Kidney (tissue), 14 donors: Measurements from ENCODE around the gene RAB3D. TPM values are rescaled to one million over a fixed set of nuclear protein-coding genes. Genes with fewer than 3 reads are reported as not detected.
A peak's percentile ranks its signal among the peaks of the same experiment; 100 is the strongest.

Source experiments
- DNase-seq, 5 donors: peaks; one replicate each; pipeline ENCODE4 v3.0.0-alpha.2; 2013 to 2020
- FAIRE-seq: peaks from 2 replicates; lab custom pipeline; 2012; peaks lifted over from hg19 to GRCh38; lab: Jason Lieb, UNC
- H3K27ac ChIP-seq, 2 donors: one replicate each; pipeline ENCODE4 v1.7.0; 2013; ENCODE audit warnings: low read depth in 2 of 2, low read length in 2 of 2, inconsistent platforms in 1 of 2
- H3K27me3 ChIP-seq: one replicate; pipeline ENCODE4 v1.7.1; 2013; ENCODE audit warnings: low read length, inconsistent platforms; ENCODE audit not compliant: control insufficient read depth, insufficient read depth
- H3K36me3 ChIP-seq, 3 donors: one replicate each; pipeline versions ENCODE4 v1.7.0 to v1.7.1; 2013; ENCODE audit warnings: low read length in 3 of 3, control low read depth in 1 of 3, inconsistent platforms in 1 of 3; ENCODE audit not compliant: insufficient read depth in 3 of 3, control insufficient read depth in 2 of 3
- H3K4me1 ChIP-seq, 3 donors: one replicate each; pipeline versions ENCODE4 v1.7.0 to v1.7.1; 2013; ENCODE audit warnings: low read length in 3 of 3, inconsistent platforms in 1 of 3, low read depth in 1 of 3; ENCODE audit not compliant: control insufficient read depth in 2 of 3, insufficient read depth in 2 of 3
- H3K4me3 ChIP-seq, 3 donors: one replicate each; pipeline versions ENCODE4 v1.7.0 to v1.8.1; 2013; ENCODE audit warnings: low read length in 3 of 3, control low read depth in 1 of 3, inconsistent platforms in 1 of 3
- H3K9ac ChIP-seq, 3 donors: one replicate each; pipeline versions ENCODE4 v1.7.0 to v1.7.1; 2013; ENCODE audit warnings: low read length in 3 of 3, control low read depth in 1 of 3, inconsistent platforms in 1 of 3
- H3K9me3 ChIP-seq, 3 donors: one replicate each; pipeline versions ENCODE4 v1.7.0 to v1.7.1; 2013; ENCODE audit warnings: low read length in 3 of 3, control low read depth in 1 of 3, inconsistent platforms in 1 of 3; ENCODE audit not compliant: control insufficient read depth in 2 of 3, insufficient read depth in 1 of 3
- intact Hi-C: fragments of 100-400 bp; cut with DNase I; formaldehyde crosslinking; loops from one replicate; pipeline ENCODE4 v1.11.1; 2022
- polyA plus RNA-seq: library from polyadenylated mRNA; stranded (reverse); fragments of 350-450 nt; fragmentation: Illumina TruSeq; extraction: RNeasy Lipid Tissue Mini Kit (QIAGEN cat#74804); gene quantifications from one replicate; pipeline ENCODE4 v1.2.3, GENCODE V29; 2014; ENCODE audit warnings: low read depth, low replicate concordance; ENCODE audit not compliant: insufficient read depth
- total RNA-seq: library from RNA; stranded (reverse); fragmentation: NEBNext Ultra II Directional; extraction: Animal tissue kit (Norgen Biotek cat#: 25700); gene quantifications from one replicate; pipeline ENCODE4 v1.2.1, GENCODE V29; 2021
- TF ChIP-seq, protein P1 (sequence below): IDR thresholded peaks from 3 replicates; pipeline ENCODE4 v1.5.1; 2012; ENCODE audit warnings: mild to moderate bottlenecking, moderate library complexity, borderline replicate concordance; ENCODE audit not compliant: insufficient read depth; ENCODE audit errors: extremely low read depth
- donor health status: control.
- donor health status: control.
- donor health status: control.
- donor health status: control.
- donor health status: control.
- donor health status: DM: yes; HTN: yes; CAD: no.
- donor health status: Normal renal cell carcinoma (clear cell type).

The RAB3D gene
- total and polyA plus RNA-seq, 2 donors from 2014 or later, result 8.3 to 80.4 TPM

DNA sequence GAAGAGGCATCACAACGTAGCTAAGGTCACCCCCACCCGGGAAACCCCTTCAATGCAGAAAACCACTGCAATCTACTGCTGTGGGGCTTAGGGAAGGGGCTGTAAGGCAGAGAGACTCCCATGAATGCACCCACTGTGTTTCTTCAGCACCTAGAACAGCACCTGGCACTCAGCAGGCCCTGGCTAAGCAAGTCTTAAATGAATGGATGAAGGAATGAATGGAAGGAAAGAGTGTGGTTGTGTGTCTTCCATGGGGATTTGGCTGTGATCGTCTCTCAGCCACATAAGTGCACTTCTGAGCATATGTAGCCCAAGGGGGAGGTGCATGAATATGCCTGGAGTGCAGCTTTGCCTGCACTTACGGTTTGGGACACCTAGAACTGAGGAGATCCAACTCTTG is 9.7 kb upstream of the RAB3D start:
- peaks cover 0 to 6% (median 0%) of the 10 kb centered on the region in 3 donors for H3K9me3 ChIP-seq
- DNase-seq, result no peak
- no peak overlapping the region for H3K4me3 ChIP-seq
- H3K27ac ChIP-seq, result no peak overlapping the region
- TF ChIP-seq, protein P1, sequence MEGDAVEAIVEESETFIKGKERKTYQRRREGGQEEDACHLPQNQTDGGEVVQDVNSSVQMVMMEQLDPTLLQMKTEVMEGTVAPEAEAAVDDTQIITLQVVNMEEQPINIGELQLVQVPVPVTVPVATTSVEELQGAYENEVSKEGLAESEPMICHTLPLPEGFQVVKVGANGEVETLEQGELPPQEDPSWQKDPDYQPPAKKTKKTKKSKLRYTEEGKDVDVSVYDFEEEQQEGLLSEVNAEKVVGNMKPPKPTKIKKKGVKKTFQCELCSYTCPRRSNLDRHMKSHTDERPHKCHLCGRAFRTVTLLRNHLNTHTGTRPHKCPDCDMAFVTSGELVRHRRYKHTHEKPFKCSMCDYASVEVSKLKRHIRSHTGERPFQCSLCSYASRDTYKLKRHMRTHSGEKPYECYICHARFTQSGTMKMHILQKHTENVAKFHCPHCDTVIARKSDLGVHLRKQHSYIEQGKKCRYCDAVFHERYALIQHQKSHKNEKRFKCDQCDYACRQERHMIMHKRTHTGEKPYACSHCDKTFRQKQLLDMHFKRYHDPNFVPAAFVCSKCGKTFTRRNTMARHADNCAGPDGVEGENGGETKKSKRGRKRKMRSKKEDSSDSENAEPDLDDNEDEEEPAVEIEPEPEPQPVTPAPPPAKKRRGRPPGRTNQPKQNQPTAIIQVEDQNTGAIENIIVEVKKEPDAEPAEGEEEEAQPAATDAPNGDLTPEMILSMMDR, result no peak
- no peak overlapping the region for H3K9ac ChIP-seq
- peaks cover 0 to 11% (median 0%) of the 10 kb centered on the region in 3 donors for H3K4me1 ChIP-seq
- FAIRE-seq, result no peak
- intact Hi-C loops, result no loop called here
- H3K27me3 ChIP-seq, result no peaks in the 10 kb centered on the region
- no peaks in the 10 kb centered on the region for H3K36me3 ChIP-seq

GRCh38 chr19:11347546-11348039 is 8.1 kb upstream of the RAB3D start:
- TF ChIP-seq, protein P1, result no peak
- peaks cover 0 to 11% (median 0%) of the 10 kb centered on the region in 3 donors for H3K4me1 ChIP-seq
- intact Hi-C loops, result no loop called here
- H3K9ac ChIP-seq, result no peak overlapping the region
- FAIRE-seq, result no peak
- no peaks in the 10 kb centered on the region for H3K27me3 ChIP-seq
- no peak overlapping the region for H3K4me3 ChIP-seq
- H3K36me3 ChIP-seq, result no peaks in the 10 kb centered on the region
- H3K27ac ChIP-seq, result no peak overlapping the region
- no peak for DNase-seq
- H3K9me3 ChIP-seq, result peaks cover 0 to 6% (median 0%) of the 10 kb centered on the region in 3 donors

GRCh38 chr19:11346104-11346940 is 6.9 kb upstream of the RAB3D start, which contains the start of the genes CCDC159 and TMEM205:
Gene CCDC159 (plus strand): TSS chr19:11346519. CDS start chr19:11346607, 88 bp downstream.
Gene TMEM205 (minus strand): TSS chr19:11346268. CDS start chr19:11345619, 649 bp downstream.
- Histone ChIP-seq H3K27me3 (no peaks in the 10 kb centered on the region), H3K27ac (peak within 1 kb of the TSS; percentile 80 to 86), H3K9ac (peak within 1 kb of the TSS; percentile 87 to 95 (median 89)), H3K9me3 (peaks cover 0 to 6% (median 0%) of the 10 kb centered on the region in 3 donors), H3K4me3 (peak within 1 kb of the TSS; percentile 89 to 97 (median 95)), H3K36me3 (no peaks in the 10 kb centered on the region), H3K4me1 (peaks cover 0 to 11% (median 0%) of the 10 kb centered on the region in 3 donors)
- FAIRE-seq (peak; percentile 98), DNase-seq (peak; percentile 99 to 100 (median 100))
- intact Hi-C loops, result no loop called here
- TF ChIP-seq, protein P1, result no peak
